ENCODE data around the gene NPIPA1.
"Not testable (repeated sequence)": the region's sequence is repeated elsewhere in the genome, so short reads cannot be mapped to it uniquely, and the experiment has no call there.

The NPIPA1 gene

GRCh38 chr16:14924982-14925381, 12.3 kb upstream of the NPIPA1 start:
- in situ Hi-C loops (cut with MboI; ENCODE audit: low sequenced_read_pairs, unreplicated experiment); DNase-seq (ENCODE audit: low spot score): not testable (repeated sequence)

- in situ Hi-C loops (cut with MboI; ENCODE audit: low sequenced_read_pairs, unreplicated experiment); DNase-seq (ENCODE audit: low spot score): not testable (repeated sequence)
These were observed 9.1 kb upstream of the NPIPA1 start for GRCh38 chr16:14928064-14928714.

GRCh38 chr16:14929176-14929575, 8.1 kb upstream of the NPIPA1 start:
- DNase-seq (ENCODE audit: low spot score); in situ Hi-C loops (cut with MboI; ENCODE audit: low sequenced_read_pairs, unreplicated experiment): not testable (repeated sequence)

GRCh38 chr16:14930246-14930645, 7.0 kb upstream of the NPIPA1 start:
- DNase-seq (ENCODE audit: low spot score); in situ Hi-C loops (cut with MboI; ENCODE audit: low sequenced_read_pairs, unreplicated experiment): not testable (repeated sequence)

DNA sequence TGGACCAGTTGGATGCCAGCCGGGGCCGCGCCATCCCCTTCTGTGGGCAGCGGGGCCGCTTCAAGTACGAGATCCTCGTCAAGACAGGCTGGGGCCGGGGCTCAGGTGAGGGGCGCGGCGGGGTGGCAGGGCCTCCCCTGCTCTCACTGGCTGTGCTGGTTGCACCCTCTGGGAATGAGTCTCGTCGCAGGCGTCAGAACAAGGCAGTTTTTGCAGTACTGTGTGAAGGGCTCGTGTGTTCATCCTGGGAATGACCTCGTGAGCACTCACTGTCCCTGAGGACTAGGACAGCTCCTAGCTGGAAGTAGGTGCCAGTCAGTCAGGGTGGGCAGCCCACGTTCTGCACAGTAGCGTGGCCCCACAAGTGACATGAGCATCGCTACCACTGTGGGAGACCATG, 6.3 kb upstream of the NPIPA1 start:
- in situ Hi-C loops (cut with MboI; ENCODE audit: low sequenced_read_pairs, unreplicated experiment); DNase-seq (ENCODE audit: low spot score): not testable (repeated sequence)

- DNase-seq (ENCODE audit: low spot score), result not testable (repeated sequence)
These were observed 4.5 kb upstream of the NPIPA1 start for GRCh38 chr16:14932581-14933375.

GRCh38 chr16:14937994-14938393, 751 bp downstream of the NPIPA1 start:
- in situ Hi-C loops (cut with MboI; ENCODE audit: low sequenced_read_pairs, unreplicated experiment); DNase-seq (ENCODE audit: low spot score): not testable (repeated sequence)

More at GRCh38 chr16:14932581-14933375, 4.5 kb upstream of the NPIPA1 start:
- in situ Hi-C loops (cut with MboI; ENCODE audit: low sequenced_read_pairs, unreplicated experiment), result not testable (repeated sequence)

- in situ Hi-C loops (cut with MboI; ENCODE audit: low sequenced_read_pairs, unreplicated experiment); DNase-seq (ENCODE audit: low spot score): not testable (repeated sequence)
These were observed 5.4 kb downstream of the NPIPA1 start for GRCh38 chr16:14942686-14943085.

- DNase-seq (ENCODE audit: low spot score), result peak; percentile 32
- in situ Hi-C loops (cut with MboI; ENCODE audit: low sequenced_read_pairs, unreplicated experiment), result no loop called here
- no peak for TF ChIP-seq CTCF (IDR thresholded peaks at IDR 0.05; ENCODE audit: borderline replicate concordance, control extremely low read depth, extremely low read depth, insufficient read depth, missing control alignments)
These were observed 18.4 kb downstream of the NPIPA1 start for GRCh38 chr16:14955546-14956231.

DNA sequence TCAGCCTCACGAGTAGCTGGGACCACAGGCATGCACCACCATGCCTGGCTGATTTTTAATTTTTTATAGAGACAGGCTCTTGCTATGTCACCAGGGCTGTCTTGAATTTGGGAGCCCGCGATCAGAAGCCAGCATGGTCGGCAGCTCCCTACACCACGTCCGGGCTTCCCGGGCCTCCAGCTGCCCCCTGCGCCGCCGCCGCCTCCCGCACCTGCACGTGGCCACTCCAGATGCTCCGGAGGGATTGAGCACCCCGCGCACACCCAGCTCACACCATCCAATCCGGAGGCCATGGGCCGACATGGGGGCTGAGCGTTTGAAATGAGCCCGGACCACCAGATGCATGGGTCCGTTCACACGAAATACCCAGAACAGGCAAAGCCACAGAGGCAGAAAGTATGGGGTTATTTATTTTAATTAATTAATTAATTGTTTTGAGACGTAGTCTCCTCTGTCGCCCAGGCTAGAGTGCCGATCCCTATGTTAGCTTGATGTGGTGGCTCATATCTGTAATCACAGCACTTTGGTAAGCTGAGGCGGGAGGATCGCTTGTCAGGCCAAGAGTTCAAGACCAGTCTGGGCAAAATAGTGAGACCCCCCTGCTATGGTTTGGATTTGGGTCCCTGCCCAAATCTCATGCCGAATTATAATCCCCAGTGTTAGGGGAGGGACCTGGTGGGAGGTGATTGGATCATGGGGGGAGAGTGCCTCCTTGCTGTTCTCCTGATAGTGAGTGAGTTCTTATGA, 20.5 kb downstream of the NPIPA1 start:
- DNase-seq (ENCODE audit: low spot score), result peak; percentile 27
- TF ChIP-seq CTCF (IDR thresholded peaks at IDR 0.05; ENCODE audit: borderline replicate concordance, control extremely low read depth, extremely low read depth, insufficient read depth, missing control alignments), result no peak
- in situ Hi-C loops (cut with MboI; ENCODE audit: low sequenced_read_pairs, unreplicated experiment), result no loop called here

- in situ Hi-C loops (cut with MboI; ENCODE audit: low sequenced_read_pairs, unreplicated experiment), result no loop called here
These were observed 21.0 kb downstream of the NPIPA1 start for GRCh38 chr16:14958323-14958600.

More at GRCh38 chr16:14958323-14958600, 21.0 kb downstream of the NPIPA1 start:
- DNase-seq (ENCODE audit: low spot score), result no peak
- no peak for TF ChIP-seq CTCF (IDR thresholded peaks at IDR 0.05; ENCODE audit: borderline replicate concordance, control extremely low read depth, extremely low read depth, insufficient read depth, missing control alignments)
